Measurements from ENCODE around the gene UBC. TPM values are rescaled to one million over a fixed set of nuclear protein-coding genes. Genes with fewer than 3 reads are reported as not detected.
"Not testable (repeated sequence)": the region's sequence is repeated elsewhere in the genome, so short reads cannot be mapped to it uniquely, and the experiment has no call there.

UBC gene
- total RNA-seq, 2 experiments from 2014 or later, result 1,036 to 1,066 TPM

- CTCF ChIA-PET, result interaction anchor here (1.5 to 1.9 kb wide), 2 partner anchors 8 to 10 kb away, joined by 4 to 5 read pairs; no protein-coding TSS in a partner anchor
- H3K9me3 Mint-ChIP-seq, result peaks cover 2% of the 10 kb centered on the region
- no peak overlapping the region for H3K4me3 Mint-ChIP-seq
- H3K27ac Mint-ChIP-seq, result no peak overlapping the region
- no peak for DNase-seq
- intact Hi-C loops (cut with micrococcal nuclease), result no loop called here
- peaks cover 7% of the 10 kb centered on the region for H3K36me3 Mint-ChIP-seq (ENCODE audit: low read depth)
- H3K4me1 Mint-ChIP-seq (ENCODE audit: low read depth), result peaks cover 20% of the 10 kb centered on the region
- peaks cover 6% of the 10 kb centered on the region for H3K27me3 Mint-ChIP-seq (ENCODE audit: low read depth)
These were observed 15.4 kb upstream of the UBC start for GRCh38 chr12:124929649-124930419.

- CTCF ChIA-PET, result interaction anchor here (1.3 to 3.5 kb wide), 3 partner anchors 10 to 23 kb away, joined by 7 to 49 read pairs (median 8); no protein-coding TSS in a partner anchor
- H3K4me3 Mint-ChIP-seq, result peak overlapping the region; percentile 95
- H3K9me3 Mint-ChIP-seq, result peaks cover 2% of the 10 kb centered on the region
- H3K27ac Mint-ChIP-seq, result peak overlapping the region; percentile 54
- H3K4me1 Mint-ChIP-seq (ENCODE audit: low read depth), result peaks cover 21% of the 10 kb centered on the region
- intact Hi-C loops (cut with micrococcal nuclease), result loop anchor here (1.0 kb wide), 1 partner anchor 12 kb away; no protein-coding TSS in a partner anchor
- no peak for DNase-seq
- H3K27me3 Mint-ChIP-seq (ENCODE audit: low read depth), result peaks cover 6% of the 10 kb centered on the region
- peaks cover 7% of the 10 kb centered on the region for H3K36me3 Mint-ChIP-seq (ENCODE audit: low read depth)
These were observed 14.6 kb upstream of the UBC start for GRCh38 chr12:124928912-124929530.

GRCh38 chr12:124928095-124928911, 13.9 kb upstream of the UBC start:
- Mint-ChIP-seq H3K9me3 (peaks cover 2% of the 10 kb centered on the region), H3K27ac (peak overlapping the region; percentile 99), H3K4me3 (peak overlapping the region; percentile 95), H3K27me3 (ENCODE audit: low read depth) (peaks cover 6% of the 10 kb centered on the region), H3K4me1 (ENCODE audit: low read depth) (peaks cover 24% of the 10 kb centered on the region), H3K36me3 (ENCODE audit: low read depth) (peaks cover 7% of the 10 kb centered on the region)
- peak; percentile 68 for DNase-seq
- CTCF ChIA-PET, result interaction anchor here (1.3 to 3.5 kb wide), 3 partner anchors 10 to 22 kb away, joined by 7 to 49 read pairs (median 8); no protein-coding TSS in a partner anchor
- intact Hi-C loops (cut with micrococcal nuclease), result loop anchor here (1.0 kb wide), 1 partner anchor 11 kb away; no protein-coding TSS in a partner anchor

DNA sequence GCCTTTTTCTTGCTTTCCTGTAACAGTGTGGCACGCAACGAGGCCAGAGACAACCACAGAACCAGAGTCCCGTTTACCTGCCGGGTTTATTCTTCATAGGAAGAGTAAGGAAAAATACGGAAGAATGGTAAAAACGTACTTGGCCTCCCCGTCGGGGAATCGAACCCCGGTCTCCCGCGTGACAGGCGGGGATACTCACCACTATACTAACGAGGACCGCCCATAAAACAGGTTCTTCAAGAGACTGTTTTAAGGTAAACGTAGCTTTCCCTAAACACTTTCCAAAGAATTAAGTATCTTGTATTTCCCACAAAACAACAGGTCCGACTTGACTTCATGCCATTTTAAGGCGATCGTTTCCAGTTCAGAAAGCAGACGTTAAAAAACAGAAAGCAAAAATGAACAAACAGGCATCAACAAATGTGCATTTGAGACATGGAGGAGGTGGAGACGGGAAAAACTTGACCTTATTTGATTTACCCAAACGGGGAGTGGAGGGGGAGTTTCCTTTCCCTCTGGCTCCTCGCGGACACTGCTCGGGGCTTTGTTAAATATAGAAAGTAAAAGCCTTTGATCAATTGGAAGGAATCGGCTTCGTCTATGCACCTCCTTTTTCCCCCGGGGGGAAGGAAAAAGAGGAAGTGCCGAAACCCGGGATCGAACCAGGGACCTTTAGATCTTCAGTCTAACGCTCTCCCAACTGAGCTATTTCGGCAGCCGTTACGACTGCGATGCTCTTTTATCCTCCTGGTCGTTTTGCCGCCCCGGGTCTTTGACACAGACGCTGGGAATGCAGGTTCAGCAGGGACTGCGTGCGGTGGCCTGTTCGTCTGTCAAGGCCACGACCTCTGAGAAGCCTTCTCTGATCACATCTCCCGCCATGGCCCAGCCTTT, 13.0 kb upstream of the UBC start:
- Mint-ChIP-seq H3K27ac (peak overlapping the region; percentile 99), H3K4me3 (peak overlapping the region; percentile 95), H3K9me3 (peaks cover 2% of the 10 kb centered on the region), H3K27me3 (ENCODE audit: low read depth) (peaks cover 6% of the 10 kb centered on the region), H3K4me1 (ENCODE audit: low read depth) (peaks cover 28% of the 10 kb centered on the region), H3K36me3 (ENCODE audit: low read depth) (peaks cover 7% of the 10 kb centered on the region)
- DNase-seq, result peak; percentile 97
- intact Hi-C loops (cut with micrococcal nuclease), result loop anchor here (1.0 kb wide), 3 partner anchors 10 to 13 kb away; partner anchors contain the start of gene UBC
- CTCF ChIA-PET, result interaction anchor here (1.8 to 3.5 kb wide), 2 partner anchors 9 to 12 kb away, joined by 8 to 49 read pairs; no protein-coding TSS in a partner anchor

GRCh38 chr12:124925782-124926181, 11.3 kb upstream of the UBC start:
- intact Hi-C loops (cut with micrococcal nuclease); H3K9me3 Mint-ChIP-seq; H3K36me3 Mint-ChIP-seq (ENCODE audit: low read depth); H3K4me3 Mint-ChIP-seq; H3K27me3 Mint-ChIP-seq (ENCODE audit: low read depth); DNase-seq: not testable (repeated sequence)
- Mint-ChIP-seq H3K27ac (peak overlapping the region; percentile 28), H3K4me1 (ENCODE audit: low read depth) (peaks cover 45% of the 10 kb centered on the region)
- CTCF ChIA-PET, result interaction anchor here (1.1 to 3.5 kb wide), 2 partner anchors 13 to 19 kb away, joined by 3 to 49 read pairs; no protein-coding TSS in a partner anchor

GRCh38 chr12:124925117-124925516, 10.7 kb upstream of the UBC start:
- Mint-ChIP-seq H3K36me3 (ENCODE audit: low read depth) (peaks cover 10% of the 10 kb centered on the region), H3K9me3 (peaks cover 2% of the 10 kb centered on the region), H3K27ac (peak overlapping the region; percentile 28), H3K4me1 (ENCODE audit: low read depth) (peaks cover 49% of the 10 kb centered on the region), H3K27me3 (ENCODE audit: low read depth) (peaks cover 6% of the 10 kb centered on the region), H3K4me3 (no peak overlapping the region)
- intact Hi-C loops (cut with micrococcal nuclease), result no loop called here
- CTCF ChIA-PET, result interaction anchor here (0.8 to 1.5 kb wide), 2 partner anchors 9 to 16 kb away, joined by 3 read pairs; no protein-coding TSS in a partner anchor
- DNase-seq, result no peak

GRCh38 chr12:124923905-124924734, 9.7 kb upstream of the UBC start:
- Mint-ChIP-seq H3K36me3 (ENCODE audit: low read depth) (peaks cover 10% of the 10 kb centered on the region), H3K27ac (peak overlapping the region; percentile 39), H3K27me3 (ENCODE audit: low read depth) (peaks cover 6% of the 10 kb centered on the region), H3K4me3 (no peak overlapping the region), H3K4me1 (ENCODE audit: low read depth) (peaks cover 57% of the 10 kb centered on the region), H3K9me3 (peaks cover 2% of the 10 kb centered on the region)
- CTCF ChIA-PET, result interaction anchor here (0.5 to 1.5 kb wide), 4 partner anchors 8 to 18 kb away, joined by 3 to 5 read pairs (median 4); no protein-coding TSS in a partner anchor
- intact Hi-C loops (cut with micrococcal nuclease), result no loop called here
- DNase-seq, result no peak

- Mint-ChIP-seq H3K4me1 (ENCODE audit: low read depth) (peaks cover 63% of the 10 kb centered on the region), H3K27me3 (ENCODE audit: low read depth) (no peaks in the 10 kb centered on the region), H3K36me3 (ENCODE audit: low read depth) (peaks cover 3% of the 10 kb centered on the region), H3K27ac (peak overlapping the region; percentile 100), H3K4me3 (peak overlapping the region; percentile 74), H3K9me3 (no peaks in the 10 kb centered on the region)
- intact Hi-C loops (cut with micrococcal nuclease), result loop anchor here (1.0 to 2.0 kb wide), 3 partner anchors 68 to 209 kb away; partner anchors contain the start of gene DHX37
- CTCF ChIA-PET, result interaction anchor here (1.1 to 9.2 kb wide), 5 partner anchors 9 to 19 kb away, joined by 4 to 113 read pairs (median 24); no protein-coding TSS in a partner anchor
- DNase-seq, result peak; percentile 95
These were observed 7.0 kb upstream of the UBC start for GRCh38 chr12:124921200-124922031.

- H3K27me3 Mint-ChIP-seq (ENCODE audit: low read depth), result no peaks in the 10 kb centered on the region
- no peaks in the 10 kb centered on the region for H3K9me3 Mint-ChIP-seq
- no peak for DNase-seq
- peaks cover 73% of the 10 kb centered on the region for H3K4me1 Mint-ChIP-seq (ENCODE audit: low read depth)
- CTCF ChIA-PET, result interaction anchor here (1.4 to 9.2 kb wide), 3 partner anchors 14 to 19 kb away, joined by 4 to 113 read pairs (median 24); no protein-coding TSS in a partner anchor
- peaks cover 3% of the 10 kb centered on the region for H3K36me3 Mint-ChIP-seq (ENCODE audit: low read depth)
- peak overlapping the region; percentile 74 for H3K4me3 Mint-ChIP-seq
- peak overlapping the region; percentile 100 for H3K27ac Mint-ChIP-seq
- intact Hi-C loops (cut with micrococcal nuclease), result loop anchor here (1.0 to 2.0 kb wide), 2 partner anchors 14 to 208 kb away; no protein-coding TSS in a partner anchor
These were observed 6.0 kb upstream of the UBC start for GRCh38 chr12:124920353-124920935.
